HG03432 (cell line): Measurements from ENCODE around the gene COQ5.

ENCODE experiments used
- ATAC-seq: cut with Tn5 transposase; IDR thresholded peaks from one replicate; pipeline ENCODE4 v1.9.1; 2021; ENCODE audit warnings: mild to moderate bottlenecking, moderate library complexity; ENCODE audit not compliant: unreplicated experiment

COQ5 gene

DNA sequence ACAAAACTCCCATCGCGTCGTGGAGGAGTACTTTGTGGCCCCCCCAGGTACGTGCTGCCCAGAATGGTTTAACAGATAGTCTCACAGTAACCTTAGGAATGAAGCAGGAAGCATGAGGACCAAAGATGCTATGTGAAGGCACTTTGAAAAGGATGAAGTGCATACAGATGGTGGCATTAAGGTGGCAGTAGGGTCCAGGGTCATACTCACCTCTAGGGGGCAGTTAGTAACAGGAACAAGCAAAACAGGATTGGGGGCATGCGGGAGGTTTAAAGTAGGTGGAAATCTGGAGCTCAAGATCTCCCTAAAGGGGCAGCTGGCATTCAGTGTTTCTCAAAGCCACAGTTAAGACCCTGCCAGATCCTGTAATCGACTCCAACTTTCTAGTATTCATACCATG, 71.8 kb downstream of the COQ5 start:
- ATAC-seq = no peak

DNA sequence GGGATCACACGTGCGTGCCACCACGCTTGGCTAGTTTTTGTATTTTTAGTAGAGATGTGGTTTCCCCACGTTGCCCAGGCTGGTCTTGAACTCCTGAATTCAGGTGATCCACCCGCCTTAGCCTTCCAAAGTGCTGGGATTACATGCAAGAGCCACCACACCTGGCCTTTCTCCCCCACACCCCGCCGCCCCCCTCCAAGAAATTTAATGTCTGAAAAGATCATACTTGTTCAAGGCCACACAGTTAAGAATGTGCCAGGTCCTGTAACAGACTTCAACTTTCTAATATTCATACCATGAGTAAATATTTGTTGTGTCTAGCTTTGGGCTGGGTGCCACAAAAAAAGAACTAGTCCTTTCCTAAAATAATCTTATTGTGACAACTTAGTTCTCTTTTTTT, 73.7 kb downstream of the COQ5 start:
- no peak for ATAC-seq

DNA sequence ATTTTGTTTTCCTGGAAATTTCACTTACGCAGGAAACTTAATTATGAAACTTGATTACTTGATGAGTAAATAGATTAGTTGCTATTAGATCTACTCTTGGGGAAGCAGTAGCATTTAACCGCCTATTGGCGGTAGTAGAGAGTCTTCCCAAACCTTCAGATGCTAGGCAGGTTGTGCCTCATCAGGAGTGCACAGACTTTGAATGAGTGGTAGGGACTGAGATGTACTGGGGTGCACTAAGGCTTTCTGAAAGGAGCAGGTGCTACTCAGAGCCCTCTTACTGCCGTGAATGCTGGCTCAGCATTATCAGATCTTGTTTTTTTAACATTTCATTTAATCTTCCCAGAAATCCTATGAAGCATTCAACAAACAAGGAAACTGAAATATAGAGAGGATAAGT, 75.0 kb downstream of the COQ5 start:
- ATAC-seq = no peak
